ENCODE results near the gene HABP2. TPM values are rescaled to one million over a fixed set of nuclear protein-coding genes. Genes with fewer than 3 reads are reported as not detected.

Gene HABP2
- polyA plus RNA-seq, 1 donor from 2014 or later = not detected

GRCh38 chr10:113626809-113627355 is 74.0 kb downstream of the HABP2 start:
- no peaks in the 10 kb centered on the region for H3K36me3 ChIP-seq (ENCODE audit: insufficient read depth, low read length)
- no peaks in the 10 kb centered on the region for H3K27me3 ChIP-seq (ENCODE audit: insufficient read depth, low read depth, low read length)
- no peaks in the 10 kb centered on the region for H3K79me2 ChIP-seq (replicated peaks; ENCODE audit: insufficient read depth, low read length)
- H2AFZ ChIP-seq (ENCODE audit: low read depth, low read length) = no peak overlapping the region
- H3K9me2 ChIP-seq (ENCODE audit: insufficient read depth, low read length) = no peaks in the 10 kb centered on the region
- no peak overlapping the region for H3K4me2 ChIP-seq (ENCODE audit: low read length)
- no peaks in the 10 kb centered on the region for H4K20me1 ChIP-seq (ENCODE audit: insufficient read depth)
- TF ChIP-seq EP300 (conservative IDR thresholded peaks at IDR 0.05; ENCODE audit: poor library complexity, severe bottlenecking) (no peak), SMC3 (conservative IDR thresholded peaks at IDR 0.05; ENCODE audit: poor library complexity) (no peak), MXI1 (conservative IDR thresholded peaks at IDR 0.05; ENCODE audit: poor library complexity, severe bottlenecking) (no peak), RAD21 (conservative IDR thresholded peaks at IDR 0.05) (no peak), EZH2 (IDR thresholded peaks at IDR 0.05; ENCODE audit: borderline replicate concordance, insufficient read depth, low read length, poor library complexity, severe bottlenecking) (no peak), TAF1 (IDR thresholded peaks at IDR 0.05; ENCODE audit: low read depth) (no peak), REST (IDR thresholded peaks at IDR 0.05; ENCODE audit: borderline replicate concordance) (no peak), CTCF (IDR thresholded peaks at IDR 0.05; ENCODE audit: poor library complexity, severe bottlenecking) (no peak)
- H3K4me3 ChIP-seq (ENCODE audit: low read length) = no peak overlapping the region
- H3K9me3 ChIP-seq (ENCODE audit: low read length) = no peaks in the 10 kb centered on the region
- H3K9ac ChIP-seq (ENCODE audit: low read length) = no peak overlapping the region
- H3K27ac ChIP-seq (ENCODE audit: low read length) = no peak overlapping the region
- no peaks in the 10 kb centered on the region for H3F3A ChIP-seq (ENCODE audit: insufficient read depth, low read length, poor library complexity, severe bottlenecking)

GRCh38 chr10:113627836-113628235 is 75.0 kb downstream of the HABP2 start:
- no peak overlapping the region for H3K27ac ChIP-seq (ENCODE audit: low read length)
- H2AFZ ChIP-seq (ENCODE audit: low read depth, low read length) = no peak overlapping the region
- H3F3A ChIP-seq (ENCODE audit: insufficient read depth, low read length, poor library complexity, severe bottlenecking) = no peaks in the 10 kb centered on the region
- no peaks in the 10 kb centered on the region for H3K9me3 ChIP-seq (ENCODE audit: low read length)
- no peaks in the 10 kb centered on the region for H3K79me2 ChIP-seq (replicated peaks; ENCODE audit: insufficient read depth, low read length)
- no peaks in the 10 kb centered on the region for H3K9me2 ChIP-seq (ENCODE audit: insufficient read depth, low read length)
- H3K4me2 ChIP-seq (ENCODE audit: low read length) = no peak overlapping the region
- TF ChIP-seq POLR2AphosphoS5 (IDR thresholded peaks at IDR 0.05) = no peak
- TF ChIP-seq TAF1 (IDR thresholded peaks at IDR 0.05; ENCODE audit: low read depth) = no peak
- no peak for TF ChIP-seq MXI1 (conservative IDR thresholded peaks at IDR 0.05; ENCODE audit: poor library complexity, severe bottlenecking)
- TF ChIP-seq CTCF (IDR thresholded peaks at IDR 0.05; ENCODE audit: poor library complexity, severe bottlenecking) = no peak
- no peak for TF ChIP-seq REST (IDR thresholded peaks at IDR 0.05; ENCODE audit: borderline replicate concordance)
- TF ChIP-seq RAD21 (conservative IDR thresholded peaks at IDR 0.05) = no peak
- TF ChIP-seq SMC3 (conservative IDR thresholded peaks at IDR 0.05; ENCODE audit: poor library complexity) = no peak
- no peak for TF ChIP-seq EZH2 (IDR thresholded peaks at IDR 0.05; ENCODE audit: borderline replicate concordance, insufficient read depth, low read length, poor library complexity, severe bottlenecking)
- no peak for TF ChIP-seq EP300 (conservative IDR thresholded peaks at IDR 0.05; ENCODE audit: poor library complexity, severe bottlenecking)
- H3K36me3 ChIP-seq (ENCODE audit: insufficient read depth, low read length) = no peaks in the 10 kb centered on the region
- H4K20me1 ChIP-seq (ENCODE audit: insufficient read depth) = no peaks in the 10 kb centered on the region
- no peak overlapping the region for H3K4me3 ChIP-seq (ENCODE audit: low read length)
- no peak overlapping the region for H3K9ac ChIP-seq (ENCODE audit: low read length)
- H3K27me3 ChIP-seq (ENCODE audit: insufficient read depth, low read depth, low read length) = no peaks in the 10 kb centered on the region
